ENCODE measurements around the gene PRTN3. TPM values are rescaled to one million over a fixed set of nuclear protein-coding genes. Genes with fewer than 3 reads are reported as not detected.
A peak's percentile ranks its signal among the peaks of the same experiment; 100 is the strongest.
"Not testable (repeated sequence)": the region's sequence is repeated elsewhere in the genome, so short reads cannot be mapped to it uniquely, and the experiment has no call there.

The PRTN3 gene
- total RNA-seq, 1 experiment from 2014 or later, result not detected

DNA sequence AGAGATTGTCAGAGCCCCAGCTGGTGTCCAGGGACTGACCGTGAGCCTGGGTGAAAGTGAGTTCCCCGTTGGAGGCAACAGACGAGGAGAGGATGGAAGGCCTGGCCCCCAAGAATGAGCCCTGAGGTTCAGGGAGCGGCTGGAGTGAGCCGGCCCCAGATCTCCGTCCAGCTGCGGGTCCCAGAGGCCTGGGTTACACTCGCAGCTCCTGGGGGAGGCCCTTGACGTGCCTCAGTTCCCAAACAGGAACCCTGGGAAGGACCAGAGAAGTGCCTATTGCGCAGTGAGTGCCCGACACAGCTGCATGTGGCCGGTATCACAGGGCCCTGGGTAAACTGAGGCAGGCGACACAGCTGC is 10.2 kb downstream of the PRTN3 start:
- H3K36me3 ChIP-seq, result no peaks in the 10 kb centered on the region
- no peaks in the 10 kb centered on the region for H3K27me3 ChIP-seq
- DNase-seq, result no peak
- no peak overlapping the region for H3K4me3 ChIP-seq
- H3K9me3 ChIP-seq, result no peaks in the 10 kb centered on the region

DNA sequence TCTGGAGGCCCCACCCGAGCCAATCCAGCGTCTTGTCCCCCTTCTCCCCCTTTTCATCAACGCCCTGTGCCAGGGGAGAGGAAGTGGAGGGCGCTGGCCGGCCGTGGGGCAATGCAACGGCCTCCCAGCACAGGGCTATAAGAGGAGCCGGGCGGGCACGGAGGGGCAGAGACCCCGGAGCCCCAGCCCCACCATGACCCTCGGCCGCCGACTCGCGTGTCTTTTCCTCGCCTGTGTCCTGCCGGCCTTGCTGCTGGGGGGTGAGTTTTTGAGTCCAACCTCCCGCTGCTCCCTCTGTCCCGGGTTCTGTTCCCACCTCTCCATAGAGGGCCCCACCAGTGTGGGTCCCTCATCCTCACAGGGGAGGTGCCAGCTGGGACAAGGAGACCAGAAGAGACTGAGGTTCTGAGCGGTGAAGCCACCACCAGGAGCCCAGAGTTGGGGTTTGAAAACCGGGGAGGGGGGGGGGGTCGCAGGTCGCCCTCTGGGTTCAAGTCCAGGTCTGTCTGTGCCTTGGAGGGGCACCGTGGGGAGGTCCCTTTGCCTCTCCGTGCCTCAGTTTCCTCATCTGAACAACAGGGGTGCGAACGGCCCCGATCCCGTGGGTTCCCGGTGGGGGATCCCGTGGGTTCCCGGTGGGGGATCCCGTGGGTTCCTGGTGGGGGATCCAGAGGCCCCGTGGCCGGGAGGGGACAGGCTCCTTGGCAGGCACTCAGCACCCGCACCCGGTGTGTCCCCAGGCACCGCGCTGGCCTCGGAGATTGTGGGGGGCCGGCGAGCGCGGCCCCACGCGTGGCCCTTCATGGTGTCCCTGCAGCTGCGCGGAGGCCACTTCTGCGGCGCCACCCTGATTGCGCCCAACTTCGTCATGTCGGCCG is 11.6 kb downstream of the PRTN3 start, which contains the start of gene ELANE:
TSS of gene ELANE (plus strand) at position 168 of the 878 bp plus-strand sequence. CDS start at position 194, 26 bp downstream.
- Histone ChIP-seq H3K9me3 (no peaks in the 10 kb centered on the region), H3K4me3 (no peak within 1 kb of the TSS)

DNA sequence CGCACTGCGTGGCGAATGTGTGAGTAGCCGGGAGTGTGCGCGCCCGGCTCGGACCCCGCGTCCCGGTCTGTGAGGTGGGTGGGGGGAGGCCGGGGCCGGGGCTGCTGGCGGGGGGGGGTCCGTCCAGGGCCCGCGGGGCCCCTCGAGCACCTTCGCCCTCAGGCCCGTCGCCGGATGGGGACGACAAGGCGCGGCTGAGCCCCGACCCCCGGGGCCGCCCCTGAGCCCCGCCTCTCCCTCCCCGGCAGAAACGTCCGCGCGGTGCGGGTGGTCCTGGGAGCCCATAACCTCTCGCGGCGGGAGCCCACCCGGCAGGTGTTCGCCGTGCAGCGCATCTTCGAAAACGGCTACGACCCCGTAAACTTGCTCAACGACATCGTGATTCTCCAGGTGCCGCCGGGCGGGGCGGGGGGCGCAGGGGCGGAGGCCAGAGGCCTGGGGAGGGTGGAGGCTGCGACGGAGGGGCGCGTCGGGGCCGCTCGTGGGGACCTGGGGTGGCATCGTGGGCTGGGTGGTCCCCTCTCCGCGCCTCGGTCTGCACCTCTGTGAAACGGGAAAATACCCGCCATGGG is 12.3 kb downstream of the PRTN3 start:
- no peak for DNase-seq
- no peaks in the 10 kb centered on the region for H3K27me3 ChIP-seq
- H3K36me3 ChIP-seq, result no peaks in the 10 kb centered on the region
- no peaks in the 10 kb centered on the region for H3K9me3 ChIP-seq
- no peak overlapping the region for H3K4me3 ChIP-seq

More for the DNA sequence above, 11.6 kb downstream of the PRTN3 start, which contains the start of gene ELANE:
- no peak for DNase-seq
- Histone ChIP-seq H3K36me3 (no peaks in the 10 kb centered on the region), H3K27me3 (no peaks in the 10 kb centered on the region)

GRCh38 chr19:853614-854220 is 12.9 kb downstream of the PRTN3 start:
- H3K36me3 ChIP-seq, DNase-seq, H3K9me3 ChIP-seq: not testable (repeated sequence)

DNA sequence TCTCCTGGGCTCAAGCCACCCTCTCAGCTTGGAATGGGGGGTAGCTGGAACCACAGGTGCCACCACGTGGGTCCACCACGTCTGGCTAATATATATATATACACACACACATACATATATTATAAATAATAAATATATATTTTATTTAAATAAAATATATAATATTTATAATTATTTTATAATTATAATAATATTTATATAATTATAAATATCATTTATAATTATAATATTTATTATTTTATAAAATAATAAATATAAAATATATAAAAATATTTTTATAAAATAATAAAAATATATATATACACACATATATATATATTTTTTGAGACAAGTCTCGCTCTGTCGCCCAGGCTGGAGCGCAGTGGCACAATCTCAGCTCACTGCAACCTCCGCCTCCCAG is 13.8 kb downstream of the PRTN3 start:
- H3K36me3 ChIP-seq, result no peaks in the 10 kb centered on the region
- no peak overlapping the region for H3K4me3 ChIP-seq
- H3K9me3 ChIP-seq, result no peaks in the 10 kb centered on the region
- no peaks in the 10 kb centered on the region for H3K27me3 ChIP-seq
- DNase-seq, result no peak

More at GRCh38 chr19:853614-854220, 12.9 kb downstream of the PRTN3 start:
- not testable (repeated sequence) for H3K27me3 ChIP-seq, H3K4me3 ChIP-seq

DNA sequence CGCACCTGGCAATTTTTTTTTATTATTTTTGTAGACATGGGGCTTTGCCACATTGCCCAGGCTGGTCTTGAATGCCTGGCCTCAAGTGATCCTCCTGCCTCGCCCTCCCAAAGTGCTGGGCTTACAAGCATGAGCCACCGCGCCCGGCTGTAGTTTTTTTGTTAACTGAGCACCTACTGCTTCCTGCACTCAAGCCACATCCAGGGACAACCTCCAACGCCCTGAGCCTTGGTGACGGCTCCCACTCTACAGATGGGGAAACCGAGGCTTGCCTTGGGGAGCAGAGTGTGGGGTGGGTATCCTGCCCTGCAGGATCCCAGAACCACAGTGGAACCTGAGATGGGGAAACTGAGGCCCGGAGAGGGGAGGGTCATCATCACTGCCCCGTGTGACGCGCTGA is 14.3 kb downstream of the PRTN3 start:
- no peaks in the 10 kb centered on the region for H3K27me3 ChIP-seq
- no peaks in the 10 kb centered on the region for H3K9me3 ChIP-seq
- no peak for DNase-seq
- H3K36me3 ChIP-seq, result no peaks in the 10 kb centered on the region
- no peak overlapping the region for H3K4me3 ChIP-seq

- no peaks in the 10 kb centered on the region; the same call in 1 of the 2 replicates for H3K27me3 ChIP-seq
- H3K9me3 ChIP-seq, result no peaks in the 10 kb centered on the region
- DNase-seq, result no peak
- no peak overlapping the region for H3K4me3 ChIP-seq
- H3K36me3 ChIP-seq, result no peaks in the 10 kb centered on the region
Measured at GRCh38 chr19:855566-856120, 14.8 kb downstream of the PRTN3 start.

- no peaks in the 10 kb centered on the region for H3K9me3 ChIP-seq
- no peaks in the 10 kb centered on the region; the same call in 1 of the 2 replicates for H3K27me3 ChIP-seq
- no peaks in the 10 kb centered on the region for H3K36me3 ChIP-seq
- no peak for DNase-seq
- no peak overlapping the region for H3K4me3 ChIP-seq
Measured at GRCh38 chr19:858284-858683, 17.5 kb downstream of the PRTN3 start.

DNA sequence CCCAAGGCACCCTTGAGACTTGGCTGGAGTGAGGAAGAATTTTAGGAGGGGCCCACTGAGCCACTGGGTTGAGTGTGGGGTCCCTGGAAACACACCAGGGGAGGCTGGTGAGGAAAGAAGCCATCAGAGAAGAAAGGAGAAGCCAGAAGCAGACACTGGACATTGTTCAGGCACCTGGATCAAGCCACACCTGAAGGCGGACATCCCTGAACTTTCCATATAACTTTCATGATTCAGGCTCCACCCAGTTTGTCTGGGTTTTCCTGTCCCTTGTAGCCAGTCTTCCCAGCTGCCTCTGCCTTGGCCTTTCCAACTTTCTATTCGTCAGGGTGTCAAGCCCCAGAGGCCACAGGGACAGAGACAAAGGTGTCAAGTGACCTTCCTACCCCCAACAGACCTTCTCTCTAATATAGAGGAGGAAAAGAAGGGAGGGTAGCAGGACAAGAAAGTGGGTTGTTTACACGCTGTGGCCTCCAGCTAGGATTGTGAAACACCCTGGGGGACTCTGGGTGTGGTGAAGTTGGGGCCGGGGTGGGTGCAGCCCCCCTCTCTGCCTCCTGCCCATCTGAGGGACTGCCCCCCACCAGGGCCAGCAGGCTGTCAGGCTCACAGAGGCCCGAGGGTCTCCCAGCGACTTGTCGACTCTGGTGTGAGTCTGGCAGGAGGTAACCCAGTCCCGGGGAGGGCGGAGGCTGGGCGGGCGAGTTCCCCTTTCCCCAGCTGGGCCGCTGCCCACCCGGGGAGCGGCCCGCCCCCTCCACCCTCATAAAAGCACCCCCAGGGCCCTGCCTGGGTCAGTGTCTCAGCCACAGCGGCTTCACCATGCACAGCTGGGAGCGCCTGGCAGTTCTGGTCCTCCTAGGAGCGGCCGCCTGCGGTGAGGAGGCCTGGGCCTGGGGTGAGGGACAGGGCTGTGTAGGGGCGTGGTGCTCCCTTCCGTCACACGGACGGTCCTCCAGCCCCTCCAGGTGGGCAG is 18.4 kb downstream of the PRTN3 start, which contains the start of gene CFD:
TSS of gene CFD (plus strand) at position 797 of the 976 bp plus-strand sequence. CDS start at position 823, 26 bp downstream.
- no peak for DNase-seq
- no peak within 1 kb of the TSS for H3K4me3 ChIP-seq
- no peaks in the 10 kb centered on the region; the same call in 1 of the 2 replicates for H3K27me3 ChIP-seq
- no peaks in the 10 kb centered on the region for H3K9me3 ChIP-seq
- H3K36me3 ChIP-seq, result no peaks in the 10 kb centered on the region

DNA sequence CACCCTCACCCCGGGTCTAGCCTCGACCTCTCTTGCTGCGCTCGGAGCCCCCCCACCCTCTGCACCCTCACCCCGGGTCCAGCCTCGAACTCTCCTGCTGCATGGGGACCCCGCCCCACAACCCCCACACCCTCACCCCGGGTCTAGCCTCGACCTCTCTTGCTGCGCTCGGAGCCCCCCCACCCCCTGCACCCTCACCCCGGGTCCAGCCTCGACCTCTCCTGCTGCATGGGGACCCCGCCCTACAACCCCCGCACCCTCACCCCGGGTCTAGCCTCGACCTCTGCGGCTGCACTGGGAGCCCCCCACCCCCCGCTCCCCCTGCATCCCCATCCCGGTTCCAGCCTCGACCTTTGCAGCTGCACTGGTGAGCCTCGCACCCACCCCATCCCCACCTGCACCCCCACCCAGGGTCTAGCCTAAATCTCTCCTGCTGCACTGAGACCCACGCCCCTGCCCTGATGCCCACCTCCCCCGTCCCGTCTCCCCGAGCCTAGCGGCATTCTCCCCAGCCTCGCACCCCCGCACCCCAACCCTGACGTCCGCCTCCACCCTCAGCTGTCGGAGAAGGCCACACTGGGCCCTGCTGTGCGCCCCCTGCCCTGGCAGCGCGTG is 20.4 kb downstream of the PRTN3 start:
- Histone ChIP-seq H3K36me3 (no peaks in the 10 kb centered on the region), H3K9me3 (no peaks in the 10 kb centered on the region), H3K4me3 (no peak overlapping the region), H3K27me3 (no peaks in the 10 kb centered on the region; the same call in 1 of the 2 replicates)
- DNase-seq, result no peak

DNA sequence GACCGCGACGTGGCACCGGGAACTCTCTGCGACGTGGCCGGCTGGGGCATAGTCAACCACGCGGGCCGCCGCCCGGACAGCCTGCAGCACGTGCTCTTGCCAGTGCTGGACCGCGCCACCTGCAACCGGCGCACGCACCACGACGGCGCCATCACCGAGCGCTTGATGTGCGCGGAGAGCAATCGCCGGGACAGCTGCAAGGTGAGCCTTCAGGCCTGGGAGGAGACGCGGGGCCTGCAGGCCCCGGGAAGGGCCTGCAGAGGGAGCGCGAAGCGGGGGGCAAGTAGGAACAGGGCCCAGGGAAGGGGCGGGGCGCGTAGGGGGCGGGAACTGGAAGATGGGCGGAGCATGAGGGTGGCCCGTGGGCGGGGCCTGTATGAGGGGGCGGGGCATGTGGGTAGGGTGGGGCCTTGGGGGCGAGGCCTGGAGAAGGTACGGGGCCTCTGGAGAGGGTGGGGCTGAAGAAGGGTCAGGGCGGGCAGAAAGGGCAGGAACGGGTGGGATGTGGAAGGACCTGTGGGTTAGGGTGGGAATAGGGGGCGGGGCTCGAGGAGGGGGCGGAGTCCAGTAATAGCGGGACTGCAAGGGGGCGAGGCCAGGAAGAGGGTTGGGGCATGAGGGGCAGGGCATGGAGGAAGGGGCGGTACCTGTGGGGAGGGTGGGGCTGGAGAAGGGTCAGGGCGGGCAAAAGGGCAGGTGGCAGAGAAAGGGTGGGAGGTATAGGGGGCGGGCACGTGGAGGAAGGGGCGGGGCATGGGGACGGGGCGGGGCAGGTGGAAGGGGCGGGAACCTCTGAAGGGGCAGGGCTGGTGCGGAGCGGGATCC is 21.2 kb downstream of the PRTN3 start:
- no peaks in the 10 kb centered on the region for H3K9me3 ChIP-seq
- H3K36me3 ChIP-seq, result no peaks in the 10 kb centered on the region
- H3K4me3 ChIP-seq, result no peak overlapping the region
- H3K27me3 ChIP-seq, result no peaks in the 10 kb centered on the region; the same call in 1 of the 2 replicates
- no peak for DNase-seq

DNA sequence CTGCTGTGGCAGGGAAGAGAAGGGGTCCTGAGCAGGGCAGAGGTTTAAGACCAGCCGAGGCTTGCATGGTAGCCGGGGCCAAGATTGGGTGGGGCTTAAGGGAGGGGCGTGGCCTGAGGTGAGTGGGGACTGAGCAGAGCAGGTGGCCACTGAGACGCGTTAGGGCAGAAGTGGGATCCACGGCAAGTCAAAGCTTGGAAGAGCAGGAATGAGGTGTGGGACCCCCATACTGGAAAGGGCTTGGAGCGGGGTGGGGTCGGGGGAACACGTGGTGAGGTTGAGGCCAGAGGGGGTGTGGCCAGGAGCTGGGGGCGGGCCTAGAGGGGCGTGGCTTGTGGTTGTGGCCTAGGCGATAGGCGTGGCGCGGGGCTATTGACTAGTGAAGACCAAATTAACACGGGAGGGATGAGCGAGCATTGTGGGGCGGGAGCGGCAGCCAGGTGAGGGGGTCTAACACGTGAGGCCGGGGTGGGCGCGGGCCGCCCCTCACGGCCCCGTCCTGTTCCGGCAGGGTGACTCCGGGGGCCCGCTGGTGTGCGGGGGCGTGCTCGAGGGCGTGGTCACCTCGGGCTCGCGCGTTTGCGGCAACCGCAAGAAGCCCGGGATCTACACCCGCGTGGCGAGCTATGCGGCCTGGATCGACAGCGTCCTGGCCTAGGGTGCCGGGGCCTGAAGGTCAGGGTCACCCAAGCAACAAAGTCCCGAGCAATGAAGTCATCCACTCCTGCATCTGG is 21.9 kb downstream of the PRTN3 start:
- Histone ChIP-seq H3K4me3 (no peak overlapping the region), H3K9me3 (no peaks in the 10 kb centered on the region), H3K36me3 (no peaks in the 10 kb centered on the region), H3K27me3 (no peaks in the 10 kb centered on the region; the same call in 1 of the 2 replicates)
- DNase-seq, result peak; percentile 40

- no peak for DNase-seq
- Histone ChIP-seq H3K9me3 (no peaks in the 10 kb centered on the region), H3K36me3 (no peaks in the 10 kb centered on the region), H3K27me3 (no peaks in the 10 kb centered on the region; the same call in 1 of the 2 replicates), H3K4me3 (no peak overlapping the region)
Measured at GRCh38 chr19:863315-863620, 22.5 kb downstream of the PRTN3 start.

GRCh38 chr19:866769-867300 is 26.0 kb downstream of the PRTN3 start:
- DNase-seq, result no peak
- Histone ChIP-seq H3K36me3 (peaks cover 5% of the 10 kb centered on the region; the same call in 1 of the 2 replicates), H3K27me3 (no peaks in the 10 kb centered on the region), H3K4me3 (no peak overlapping the region), H3K9me3 (no peaks in the 10 kb centered on the region)

Data from MG63 (cell line).